ENCODE data around the gene ATG4D. TPM values are rescaled to one million over a fixed set of nuclear protein-coding genes. Genes with fewer than 3 reads are reported as not detected.
A peak's percentile ranks its signal among the peaks of the same experiment; 100 is the strongest.

Gene ATG4D
- 6.3 and 11.4 TPM in 2 replicates for total RNA-seq (ENCODE audit: low replicate concordance)

DNA sequence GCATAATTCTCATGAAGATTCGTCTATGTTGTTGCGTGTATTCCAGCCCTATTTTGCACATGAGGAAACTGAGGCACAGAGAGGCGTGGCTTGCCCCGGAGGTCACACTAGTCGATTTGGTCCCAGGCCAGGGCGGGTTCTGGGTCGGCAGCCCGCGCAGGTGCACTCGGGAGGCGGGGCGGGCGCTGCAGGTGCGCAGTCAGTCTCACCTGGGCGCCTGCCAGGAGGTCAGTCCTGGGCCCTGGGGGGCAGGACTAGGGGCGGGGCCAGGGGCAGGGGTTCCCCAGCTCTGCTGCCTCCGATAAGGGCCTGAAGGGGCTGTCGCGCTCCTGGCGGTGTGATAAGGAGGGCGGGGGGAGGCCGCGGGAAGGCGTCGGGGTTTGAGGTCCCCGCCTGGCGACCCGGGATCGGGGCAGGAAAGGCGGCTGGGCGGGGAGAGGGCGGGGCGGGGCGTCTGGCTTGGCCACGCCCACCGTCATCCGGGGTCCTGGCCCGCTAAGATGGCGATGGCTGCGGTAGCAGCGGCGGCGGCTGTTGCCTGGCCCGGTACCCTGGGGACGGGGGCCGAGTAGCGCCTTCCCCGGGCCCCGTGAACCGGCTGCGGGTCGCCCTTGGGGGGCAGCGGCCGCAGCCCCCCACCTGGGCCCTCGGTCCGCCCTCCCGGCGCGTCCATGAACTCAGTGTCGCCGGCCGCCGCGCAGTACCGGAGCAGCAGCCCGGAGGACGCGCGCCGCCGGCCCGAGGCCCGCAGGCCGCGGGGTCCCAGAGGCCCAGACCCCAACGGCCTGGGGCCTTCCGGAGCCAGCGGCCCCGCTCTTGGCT lies at the start of gene ATG4D:
Gene ATG4D, plus strand, starts transcription at position 485 of the 822 bp plus-strand sequence. Its CDS starts 187 bp downstream, at position 672.
- peak; percentile 53 for DNase-seq (ENCODE audit: low read depth)

DNA sequence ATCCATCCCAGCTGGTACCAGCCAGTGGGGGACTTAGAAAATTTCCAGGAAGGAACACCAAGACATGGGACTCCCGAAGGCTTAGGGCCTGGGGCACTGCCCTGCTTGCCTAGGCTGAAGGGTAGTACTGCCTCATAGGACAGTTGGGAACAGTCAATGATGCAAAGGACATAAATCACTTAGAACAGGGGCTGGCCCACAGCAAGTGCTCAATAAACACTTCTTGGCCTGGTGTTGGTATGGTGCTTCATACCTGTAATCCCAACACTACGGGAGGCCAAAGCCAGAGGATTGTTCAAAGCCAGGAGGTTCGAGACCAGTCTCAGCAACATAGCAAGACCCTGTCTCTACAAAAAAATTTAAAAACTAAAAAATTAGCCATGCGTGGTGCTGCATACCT lies 46.3 kb upstream of the ATG4D start:
- no peak overlapping the region for H3K4me3 ChIP-seq (ENCODE audit: low read depth, low read length)
- TF ChIP-seq, protein P1, sequence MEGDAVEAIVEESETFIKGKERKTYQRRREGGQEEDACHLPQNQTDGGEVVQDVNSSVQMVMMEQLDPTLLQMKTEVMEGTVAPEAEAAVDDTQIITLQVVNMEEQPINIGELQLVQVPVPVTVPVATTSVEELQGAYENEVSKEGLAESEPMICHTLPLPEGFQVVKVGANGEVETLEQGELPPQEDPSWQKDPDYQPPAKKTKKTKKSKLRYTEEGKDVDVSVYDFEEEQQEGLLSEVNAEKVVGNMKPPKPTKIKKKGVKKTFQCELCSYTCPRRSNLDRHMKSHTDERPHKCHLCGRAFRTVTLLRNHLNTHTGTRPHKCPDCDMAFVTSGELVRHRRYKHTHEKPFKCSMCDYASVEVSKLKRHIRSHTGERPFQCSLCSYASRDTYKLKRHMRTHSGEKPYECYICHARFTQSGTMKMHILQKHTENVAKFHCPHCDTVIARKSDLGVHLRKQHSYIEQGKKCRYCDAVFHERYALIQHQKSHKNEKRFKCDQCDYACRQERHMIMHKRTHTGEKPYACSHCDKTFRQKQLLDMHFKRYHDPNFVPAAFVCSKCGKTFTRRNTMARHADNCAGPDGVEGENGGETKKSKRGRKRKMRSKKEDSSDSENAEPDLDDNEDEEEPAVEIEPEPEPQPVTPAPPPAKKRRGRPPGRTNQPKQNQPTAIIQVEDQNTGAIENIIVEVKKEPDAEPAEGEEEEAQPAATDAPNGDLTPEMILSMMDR (IDR thresholded peaks at IDR 0.05; ENCODE audit: insufficient read depth, low read length): no peak
- no peak for DNase-seq (ENCODE audit: low read depth)

More for the DNA sequence above, at the start of gene ATG4D:
- peak within 1 kb of the TSS; percentile 81 for H3K4me3 ChIP-seq (ENCODE audit: low read depth, low read length)
- TF ChIP-seq, protein P1 (IDR thresholded peaks at IDR 0.05; ENCODE audit: insufficient read depth, low read length): no peak

DNA sequence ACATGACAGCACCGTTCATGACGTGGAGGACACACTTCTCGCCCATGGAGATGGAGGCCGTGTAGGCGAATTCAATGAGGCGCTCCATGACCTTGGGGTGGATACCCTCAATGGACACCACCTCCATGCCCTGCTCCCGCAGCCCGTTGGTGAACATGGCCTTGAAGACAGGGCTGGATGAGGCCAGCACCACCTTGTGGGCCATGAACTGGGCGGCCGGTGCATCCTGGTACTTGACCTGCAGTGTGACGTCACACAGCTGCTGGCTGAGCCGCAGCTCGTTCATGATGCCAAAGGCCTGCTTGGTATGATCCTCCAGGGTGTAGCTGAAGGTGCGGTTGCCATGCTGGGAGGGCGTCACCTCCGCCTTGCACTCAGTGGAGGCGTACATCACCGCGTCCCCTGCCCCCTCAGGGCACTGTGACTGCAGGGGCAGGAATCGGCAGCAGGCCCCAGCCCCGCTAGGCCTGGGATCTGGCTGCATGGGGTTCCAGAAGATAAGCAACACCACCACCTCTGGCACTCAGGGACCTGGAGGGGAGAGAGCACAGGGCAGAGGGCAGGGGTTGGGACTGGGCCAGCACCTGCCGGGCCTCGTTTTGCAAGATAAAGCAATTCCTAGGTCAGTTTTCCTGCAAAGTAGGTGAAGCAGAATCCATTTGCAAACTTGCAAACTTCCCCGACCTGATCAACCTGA lies 44.0 kb upstream of the ATG4D start:
- TF ChIP-seq, protein P1 (IDR thresholded peaks at IDR 0.05; ENCODE audit: insufficient read depth, low read length): no peak
- no peak overlapping the region for H3K4me3 ChIP-seq (ENCODE audit: low read depth, low read length)
- no peak for DNase-seq (ENCODE audit: low read depth)

DNA sequence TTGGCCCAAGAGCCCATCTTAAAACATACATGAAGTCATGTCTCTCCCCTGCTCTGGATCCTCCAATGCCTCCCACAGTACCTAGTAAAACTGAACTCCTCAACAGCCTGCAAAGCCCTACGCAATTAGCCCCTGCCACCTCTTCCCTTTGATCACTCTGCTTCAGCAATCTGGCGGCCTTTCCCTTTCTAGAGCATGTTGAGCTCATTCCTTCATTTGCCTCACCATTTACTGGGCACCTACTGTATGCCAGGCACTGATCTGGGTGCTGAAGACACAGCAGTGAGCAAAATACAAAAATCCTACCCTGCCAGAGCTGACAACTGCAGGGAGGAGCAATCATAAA lies 43.5 kb upstream of the ATG4D start:
- no peak for DNase-seq (ENCODE audit: low read depth)
- H3K4me3 ChIP-seq (ENCODE audit: low read depth, low read length): no peak overlapping the region
- TF ChIP-seq, protein P1 (IDR thresholded peaks at IDR 0.05; ENCODE audit: insufficient read depth, low read length): no peak

DNA sequence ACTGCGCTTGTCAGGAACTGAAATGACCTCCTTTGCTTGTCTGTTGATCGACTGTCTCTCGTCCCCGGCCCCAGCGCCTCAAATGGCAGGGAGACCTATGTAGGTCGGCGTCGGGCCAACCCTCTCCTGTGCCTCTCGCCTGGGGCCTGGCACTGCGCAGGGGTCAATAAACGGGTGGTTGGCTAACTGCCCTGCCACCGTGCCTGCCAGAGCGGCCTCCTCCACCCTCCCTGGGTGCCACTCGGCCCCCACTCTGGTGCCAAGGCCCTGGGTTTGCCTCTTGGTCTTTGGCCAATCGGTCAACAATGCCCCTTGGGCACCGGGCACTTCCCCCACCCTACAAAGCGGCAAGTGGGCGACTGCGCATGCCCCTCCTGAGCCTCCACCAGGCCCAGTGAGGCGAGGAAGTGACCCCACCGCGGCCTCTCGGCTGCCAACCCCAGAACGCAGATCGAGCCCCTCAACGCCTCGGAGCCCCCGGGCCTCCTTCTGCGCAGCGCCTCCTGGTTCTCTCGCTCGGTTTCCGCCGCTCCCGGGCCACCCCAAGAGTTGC lies 41.7 kb upstream of the ATG4D start:
- TF ChIP-seq, protein P1 (IDR thresholded peaks at IDR 0.05; ENCODE audit: insufficient read depth, low read length): no peak
- H3K4me3 ChIP-seq (ENCODE audit: low read depth, low read length): peak overlapping the region; percentile 92
- DNase-seq (ENCODE audit: low read depth): peak; percentile 47

DNA sequence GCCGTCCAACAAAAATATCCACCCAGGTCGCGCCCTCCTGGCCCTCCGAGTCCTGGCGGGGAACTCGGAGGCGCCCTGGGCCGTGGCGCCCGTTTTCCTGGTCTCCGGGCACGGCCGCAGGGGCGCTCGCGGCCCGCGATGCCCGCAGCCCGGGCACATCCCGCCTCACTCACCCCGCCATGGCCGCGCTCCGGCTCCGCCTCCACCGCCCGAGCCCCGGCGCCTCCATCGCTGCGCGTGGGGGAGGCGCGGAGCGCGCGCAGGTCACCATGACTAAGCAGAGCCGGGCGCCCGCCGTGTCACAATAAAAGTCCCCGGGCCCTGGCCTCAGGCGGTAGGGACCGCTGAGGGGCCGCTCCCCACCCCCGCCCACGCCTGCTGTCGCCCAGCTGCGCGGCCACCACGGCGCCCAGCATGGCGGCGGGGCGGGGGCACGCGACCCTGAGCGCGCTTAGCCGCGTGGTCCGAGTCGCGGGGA lies 41.1 kb upstream of the ATG4D start:
- H3K4me3 ChIP-seq (ENCODE audit: low read depth, low read length): peak overlapping the region; percentile 92
- DNase-seq (ENCODE audit: low read depth): peak; percentile 83
- TF ChIP-seq, protein P1 (IDR thresholded peaks at IDR 0.05; ENCODE audit: insufficient read depth, low read length): no peak
